T-helper 9 cell (primary cell): Measurements from ENCODE around the gene PGC.

Experiments
- DNase-seq: peaks from one replicate; pipeline ENCODE4 v3.0.0-alpha.2; 2020

PGC gene

DNA sequence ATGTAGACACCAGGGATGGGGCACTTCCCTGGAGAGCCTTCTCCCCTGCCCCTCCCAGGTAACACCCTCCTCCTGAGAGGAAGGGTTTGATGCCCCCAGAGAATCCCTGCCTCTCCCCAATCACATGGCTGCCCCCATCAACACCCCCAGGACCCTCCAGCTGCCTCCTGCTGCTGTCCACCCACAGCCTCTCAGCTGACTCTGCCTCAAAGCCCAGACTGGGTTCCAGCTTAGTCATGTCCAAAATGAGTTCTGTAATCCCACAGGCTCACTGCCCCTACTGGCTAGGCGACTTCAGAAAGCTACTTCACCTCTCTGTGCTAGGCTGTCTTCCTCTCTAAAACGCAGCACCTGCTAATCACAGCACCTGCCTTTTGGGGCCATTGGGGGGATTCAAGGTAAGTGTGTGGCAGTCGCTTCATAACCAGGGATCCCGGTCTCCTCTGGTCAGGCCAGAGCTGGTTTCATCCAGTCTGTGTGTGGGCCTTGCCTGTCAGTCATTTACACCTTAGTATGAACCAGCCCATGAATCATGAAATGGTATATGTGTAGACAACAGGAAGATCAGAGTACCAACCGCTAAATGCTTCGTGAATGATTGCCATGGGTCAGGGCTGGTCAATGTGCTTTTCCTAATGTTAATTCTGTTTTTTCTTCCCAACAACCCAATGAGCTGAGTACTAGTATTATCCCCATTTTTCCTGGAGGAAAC is 52.2 kb downstream of the PGC start:
- DNase-seq: no peak

DNA sequence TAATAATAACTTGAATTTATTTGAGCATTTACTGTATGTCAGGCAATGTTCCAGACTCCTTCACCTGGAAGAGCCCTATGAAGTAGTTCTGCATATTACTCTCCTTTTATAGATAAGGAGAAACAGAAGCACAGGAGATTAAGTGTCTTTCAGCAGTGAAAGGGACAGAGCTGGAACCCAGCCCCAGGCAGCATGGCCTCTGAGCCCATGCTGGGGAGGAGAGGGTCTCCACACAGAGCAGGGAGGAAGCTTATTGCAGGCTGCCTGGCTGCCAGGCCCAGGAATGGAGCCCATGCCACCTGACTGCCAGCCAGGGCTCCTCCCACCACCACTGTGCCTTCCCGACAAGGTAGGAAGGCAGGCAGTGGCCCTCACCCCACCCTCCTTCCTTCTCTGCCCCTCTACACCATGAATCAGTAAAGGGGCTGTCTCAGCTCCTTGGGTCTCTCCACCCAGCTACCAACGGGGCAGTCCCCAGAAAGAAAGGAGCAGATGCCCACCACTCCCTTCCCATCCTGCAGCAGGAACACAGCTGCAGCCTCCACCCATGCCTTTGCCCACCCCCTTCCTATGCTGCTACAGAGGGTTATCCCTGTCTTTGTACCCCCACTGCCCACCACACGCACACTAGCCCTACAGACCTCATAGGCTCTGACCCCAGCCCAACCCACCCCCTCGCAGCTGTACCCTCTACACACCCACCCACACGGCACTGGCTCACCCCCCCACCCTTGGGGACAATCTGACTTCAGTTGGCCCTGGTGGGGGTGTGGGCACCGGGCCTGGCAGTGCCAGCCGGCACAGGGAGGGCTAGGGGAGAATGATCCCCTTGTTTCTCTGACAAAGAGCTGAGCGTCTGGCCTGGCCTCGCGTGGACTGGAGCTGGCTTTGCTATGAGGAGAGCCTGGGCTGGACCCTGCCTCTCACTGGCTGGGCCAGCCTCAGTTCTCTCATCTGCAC is 53.6 kb downstream of the PGC start:
- DNase-seq: no peak

DNA sequence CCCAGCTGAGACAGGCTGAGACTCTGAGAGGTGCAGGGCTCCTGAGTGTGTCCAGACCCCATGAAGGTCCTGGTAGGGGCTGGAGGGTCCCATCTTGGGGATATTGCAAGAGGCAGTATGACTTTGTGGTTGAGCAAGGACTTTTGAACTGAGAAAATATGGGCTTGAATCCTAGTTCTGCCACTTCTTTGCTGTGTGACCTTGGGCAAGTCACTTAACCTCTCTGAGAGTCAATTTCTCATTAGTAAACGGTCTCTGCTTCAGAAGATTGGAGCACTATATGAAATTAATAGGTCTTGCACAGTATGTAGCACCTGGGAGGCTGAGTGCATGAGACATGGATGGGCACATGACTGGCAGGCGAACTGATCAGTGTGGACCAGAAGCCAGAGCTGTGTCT is 54.5 kb downstream of the PGC start:
- DNase-seq: no peak

DNA sequence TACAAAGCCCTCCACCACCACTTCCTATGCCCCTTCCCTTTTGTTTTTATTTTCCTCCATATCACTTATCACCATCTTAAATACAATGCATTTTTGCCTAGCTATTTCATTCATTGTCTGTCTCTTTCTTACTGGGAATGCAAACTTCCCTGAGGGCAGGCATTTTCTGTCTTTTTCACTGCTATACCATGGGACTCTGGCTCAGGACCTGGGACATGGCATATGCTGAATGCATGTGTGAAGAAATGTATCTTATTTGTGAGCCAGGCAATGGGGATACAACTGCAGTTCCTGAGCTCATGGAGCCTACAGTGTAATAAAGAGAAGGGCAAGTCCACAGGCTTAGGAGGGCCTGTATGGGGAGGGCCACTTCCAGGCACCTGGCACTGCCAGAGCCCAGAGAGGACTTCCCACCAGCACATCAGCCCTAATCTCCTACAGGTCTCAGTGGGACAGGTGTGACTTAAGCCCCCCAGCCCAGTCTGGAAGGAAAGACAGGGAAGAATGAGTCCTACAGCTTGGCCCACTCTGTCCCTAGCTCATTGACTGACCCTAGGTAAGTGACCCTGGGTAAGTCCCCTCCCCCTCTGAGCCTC is 55.0 kb downstream of the PGC start:
- DNase-seq: no peak

DNA sequence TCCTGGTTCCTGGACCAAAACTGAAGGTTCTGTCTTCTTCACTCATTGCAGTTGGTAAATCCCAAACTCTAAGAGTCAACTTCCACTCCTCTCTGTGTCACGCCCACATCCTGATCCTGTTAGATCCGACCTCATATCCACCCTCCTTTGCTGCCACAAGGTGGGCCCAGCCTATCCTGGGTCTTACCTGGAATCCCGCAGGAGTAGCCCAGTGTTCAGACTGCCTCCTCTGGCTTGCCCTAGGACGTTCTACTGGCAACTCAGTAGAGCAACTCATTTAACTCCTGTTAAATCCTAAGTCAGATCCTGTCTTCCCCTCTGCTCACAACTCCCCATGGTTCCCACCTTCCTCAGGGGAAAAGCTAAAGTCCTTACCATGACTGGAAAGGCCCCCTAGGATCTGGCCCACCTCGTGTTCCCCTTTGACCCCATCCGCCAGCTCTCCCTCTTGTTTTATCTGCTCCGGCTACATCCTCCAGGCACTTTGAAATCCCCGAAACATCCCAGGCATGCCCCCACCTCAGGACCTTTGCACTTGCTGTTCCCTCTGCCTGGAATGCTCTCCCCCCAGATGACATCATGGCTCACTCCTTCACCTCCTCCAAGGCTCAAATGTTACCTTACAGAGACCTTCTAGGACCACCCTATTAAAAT is 55.6 kb downstream of the PGC start:
- DNase-seq: no peak

DNA sequence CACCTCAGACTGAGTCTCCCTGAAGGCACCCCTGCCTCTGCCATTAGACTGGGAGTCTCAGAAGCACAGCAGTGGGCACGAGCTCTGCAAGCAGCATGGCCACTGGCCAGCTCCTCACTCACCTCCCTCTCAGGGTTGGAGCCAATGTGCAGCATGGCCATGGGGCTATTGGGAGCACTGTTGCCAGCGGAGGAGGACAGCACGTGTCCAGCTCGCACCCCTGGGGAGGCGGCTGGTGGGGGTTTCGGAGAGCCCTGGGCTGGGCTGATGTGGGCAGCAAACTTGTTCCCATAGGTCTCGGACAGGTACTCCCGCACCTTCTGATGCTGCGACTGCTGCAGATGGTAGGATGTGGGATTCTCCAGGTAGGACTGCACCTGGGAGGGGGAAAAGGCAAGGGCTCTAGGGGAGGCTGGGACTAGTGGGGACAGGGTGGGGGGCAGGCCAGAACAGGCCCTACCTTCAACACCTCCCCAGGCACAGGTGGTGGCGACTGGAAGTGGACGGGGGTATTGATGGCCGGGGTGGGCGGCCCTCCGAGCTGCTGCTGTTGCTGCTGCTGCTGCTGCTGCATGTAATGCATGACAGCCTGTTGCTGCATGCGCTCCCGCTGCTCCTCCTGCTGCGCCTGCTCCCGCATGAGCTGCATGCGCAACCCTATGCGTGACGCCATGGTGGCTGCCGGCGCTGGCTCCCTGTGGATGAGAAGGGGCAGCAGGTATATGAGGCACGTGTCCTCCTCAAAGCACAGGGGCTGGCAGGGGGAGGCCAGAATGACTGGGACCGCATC is 56.5 kb downstream of the PGC start:
- no peak for DNase-seq

DNA sequence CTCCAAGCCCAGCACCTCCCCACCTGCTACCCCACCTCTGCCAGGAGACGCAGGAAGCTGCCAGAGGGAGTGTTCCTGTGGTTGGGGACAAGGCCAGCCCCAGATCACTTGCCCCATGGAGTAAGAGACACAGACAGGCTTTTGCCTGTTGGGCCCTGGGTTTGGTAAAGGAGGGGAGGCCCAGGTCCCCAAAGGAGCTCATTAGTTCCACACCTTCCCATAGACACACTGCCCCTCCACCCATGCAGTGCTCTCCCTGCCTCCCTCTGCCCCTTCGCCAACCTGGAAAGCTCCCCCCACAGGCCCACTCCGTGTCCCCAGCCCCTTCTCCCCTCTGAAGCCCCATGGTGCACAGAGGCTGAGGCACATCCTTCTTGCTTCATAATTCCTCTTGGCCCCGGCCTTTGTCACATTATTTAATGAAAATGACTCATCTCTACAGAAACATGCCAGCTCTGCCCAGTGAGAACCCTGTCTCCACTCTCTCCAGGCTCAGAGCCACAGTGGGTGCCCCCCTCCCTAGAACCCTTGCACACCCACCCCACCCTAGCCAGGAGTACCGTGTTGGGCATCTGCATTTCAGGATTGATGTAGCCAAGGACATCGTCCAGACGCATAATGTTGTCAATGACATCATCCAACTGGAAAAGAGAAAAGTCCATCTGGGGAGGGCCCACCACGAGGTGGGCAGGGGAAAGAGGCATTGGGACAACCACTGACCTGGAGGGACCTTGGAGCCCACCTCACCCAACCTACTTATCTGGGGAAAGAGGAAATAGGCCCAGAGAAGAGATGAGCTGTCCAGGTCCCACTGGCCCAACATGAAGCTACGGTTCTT is 57.8 kb downstream of the PGC start:
- no peak for DNase-seq

DNA sequence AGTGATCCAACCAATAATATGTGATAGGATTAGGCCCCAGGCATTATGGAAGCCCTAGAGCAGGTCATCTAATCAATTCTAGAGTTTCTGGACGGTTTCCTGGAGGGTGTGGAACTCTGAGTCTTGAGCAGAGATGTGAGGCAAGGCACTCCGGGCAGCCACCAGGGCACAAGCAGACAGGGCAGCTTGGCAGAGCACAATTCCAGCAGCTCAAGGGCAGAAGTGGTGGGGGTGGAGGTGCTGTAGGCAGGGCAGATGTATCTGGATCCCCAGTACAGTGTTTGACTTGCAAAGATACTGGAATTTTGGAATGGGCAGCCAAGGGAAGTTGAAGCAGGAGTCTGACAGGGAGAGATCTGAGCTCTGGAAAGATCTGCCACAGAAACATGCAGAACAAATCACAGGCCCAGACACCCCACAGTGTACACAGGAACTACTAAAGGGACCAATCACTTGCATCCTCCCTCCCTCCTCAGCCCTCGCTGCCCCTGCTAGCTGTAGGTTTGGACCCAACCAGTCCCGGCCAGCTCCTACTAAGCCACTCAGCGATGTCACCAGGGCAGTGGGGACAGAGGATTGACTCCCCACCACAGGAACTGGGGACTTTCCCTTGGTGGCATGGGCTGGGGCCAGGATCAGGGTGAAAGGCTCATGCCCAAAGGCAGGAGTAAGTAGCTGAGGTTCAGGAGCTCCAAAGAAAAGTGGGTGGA is 58.8 kb downstream of the PGC start:
- no peak for DNase-seq

DNA sequence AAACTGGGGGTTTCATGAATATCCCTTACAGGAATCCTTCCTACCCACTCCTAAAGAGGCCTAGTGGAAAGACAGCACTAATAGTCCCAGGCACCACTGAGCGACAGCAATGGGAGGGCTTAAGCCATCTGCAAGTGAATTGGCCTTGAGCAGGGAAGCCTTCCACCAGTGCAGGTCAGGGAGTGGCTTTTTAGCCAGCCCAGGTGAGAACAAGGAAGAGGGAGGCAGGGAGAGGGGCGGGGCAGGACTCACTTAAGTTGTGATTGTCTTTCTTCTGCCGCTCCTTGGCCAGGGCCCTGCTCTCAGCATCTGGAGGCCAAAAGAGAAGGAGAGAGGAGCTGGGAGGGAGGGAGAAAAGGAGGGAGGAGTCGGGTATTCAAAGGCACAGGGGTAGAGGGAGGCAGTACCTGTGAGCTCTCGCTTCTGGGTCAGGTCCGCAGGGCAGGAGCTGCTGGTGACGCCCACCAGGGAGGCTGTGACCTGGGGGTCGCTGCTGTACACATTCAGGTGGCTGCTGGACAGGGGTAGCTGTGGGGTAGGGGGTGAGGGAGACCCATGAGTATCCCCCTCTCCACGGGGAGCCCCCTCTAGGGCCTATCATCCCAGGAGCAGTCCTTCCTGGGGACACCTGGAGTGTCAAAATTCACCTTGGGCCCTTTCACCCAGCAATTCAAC is 59.6 kb downstream of the PGC start:
- no peak for DNase-seq
